Stomach (tissue), 4 donors: Measurements from ENCODE around the gene DCXR.

Experiments used
- EP300 ChIP-seq: sonication (generic); formaldehyde crosslinking; IDR thresholded peaks from one replicate; pipeline ENCODE4 v1.6.1; 2017; ENCODE audit warnings: antibody characterized with exemption
- POLR2A ChIP-seq, 4 donors: fragments of 450-650 bp; IDR thresholded peaks; one replicate each; pipeline ENCODE4 v1.6.1; 2016; ENCODE audit warnings: antibody characterized with exemption in 4 of 4, control low read depth in 2 of 4, mild to moderate bottlenecking in 1 of 4, moderate library complexity in 1 of 4
- POLR2AphosphoS5 ChIP-seq, 3 donors: sonication (generic); formaldehyde crosslinking; IDR thresholded peaks; one replicate each; pipeline ENCODE4 v1.6.1; 2016; ENCODE audit warnings: antibody characterized with exemption in 3 of 3
- TF ChIP-seq, protein P1 (sequence below), 7 experiments: fragments of 450-650 bp in 4 of 7; fragments of 200-600 bp in 3 of 7; sonication (generic) in 3 of 7; IDR thresholded peaks; one replicate each; pipeline ENCODE4 v1.5.1; 2016 to 2019; ENCODE audit warnings: antibody characterized with exemption in 7 of 7, control low read depth in 2 of 7, mild to moderate bottlenecking in 1 of 7

DNA sequence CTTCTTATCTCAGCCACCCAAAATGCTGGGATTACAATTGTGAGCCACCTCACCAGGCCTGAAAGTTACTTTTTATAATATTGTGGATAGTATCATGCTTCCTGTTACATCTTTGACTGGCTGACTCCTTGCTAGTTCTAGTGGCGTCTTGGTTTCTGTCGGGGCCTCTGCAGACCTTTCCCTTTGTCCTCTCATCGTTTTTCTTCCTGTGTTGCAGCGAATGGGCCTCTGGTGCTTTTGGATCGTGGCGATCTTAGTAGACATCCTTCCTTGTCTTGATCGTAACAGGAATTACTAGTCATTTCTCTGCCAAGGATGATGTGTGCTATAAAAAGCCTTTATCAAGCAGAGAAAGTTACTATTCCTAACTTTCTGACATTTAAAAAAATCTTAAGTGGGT is 39.3 kb downstream of the DCXR start:
- TF ChIP-seq POLR2A (IDR thresholded peaks at IDR 0.05) (no peak), POLR2AphosphoS5 (IDR thresholded peaks at IDR 0.05) (no peak), EP300 (no peak)
- TF ChIP-seq, protein P1, sequence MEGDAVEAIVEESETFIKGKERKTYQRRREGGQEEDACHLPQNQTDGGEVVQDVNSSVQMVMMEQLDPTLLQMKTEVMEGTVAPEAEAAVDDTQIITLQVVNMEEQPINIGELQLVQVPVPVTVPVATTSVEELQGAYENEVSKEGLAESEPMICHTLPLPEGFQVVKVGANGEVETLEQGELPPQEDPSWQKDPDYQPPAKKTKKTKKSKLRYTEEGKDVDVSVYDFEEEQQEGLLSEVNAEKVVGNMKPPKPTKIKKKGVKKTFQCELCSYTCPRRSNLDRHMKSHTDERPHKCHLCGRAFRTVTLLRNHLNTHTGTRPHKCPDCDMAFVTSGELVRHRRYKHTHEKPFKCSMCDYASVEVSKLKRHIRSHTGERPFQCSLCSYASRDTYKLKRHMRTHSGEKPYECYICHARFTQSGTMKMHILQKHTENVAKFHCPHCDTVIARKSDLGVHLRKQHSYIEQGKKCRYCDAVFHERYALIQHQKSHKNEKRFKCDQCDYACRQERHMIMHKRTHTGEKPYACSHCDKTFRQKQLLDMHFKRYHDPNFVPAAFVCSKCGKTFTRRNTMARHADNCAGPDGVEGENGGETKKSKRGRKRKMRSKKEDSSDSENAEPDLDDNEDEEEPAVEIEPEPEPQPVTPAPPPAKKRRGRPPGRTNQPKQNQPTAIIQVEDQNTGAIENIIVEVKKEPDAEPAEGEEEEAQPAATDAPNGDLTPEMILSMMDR (IDR thresholded peaks at IDR 0.05) = no peak
